HepG2 (cell line): ENCODE results near the gene GIMAP4. TPM values are rescaled to one million over a fixed set of nuclear protein-coding genes. Genes with fewer than 3 reads are reported as not detected.

Experiments
- ATAC-seq: fragments of 200-7000 bp; cut with Tn5 transposase; 3 replicates; pipeline ENCODE4 v1.9.1; 2020; ENCODE audit warnings: mild to moderate bottlenecking, moderate library complexity
- BruUV-seq: library from RNA; stranded (reverse); fragments of 400-500 nt; replicated peaks from 2 replicates; lab custom pipeline; 2021; lab: Mats Ljungman, UMichigan
- CTCF ChIA-PET: fragments of 300-600 bp; formaldehyde crosslinking; extraction: SDS; loops from one replicate; lab custom pipeline; 2021; ENCODE audit warnings: low total read pairs, inconsistent platforms, low intra/inter-chr PET ratio; lab: Yijun Ruan, JAX
- POLR2A ChIA-PET: fragments of 350-600 bp; sonication (Branson Sonifier 250); formaldehyde crosslinking; loops from one replicate; lab custom pipeline; 2020; ENCODE audit warnings: antibody characterized with exemption, inconsistent platforms; lab: Yijun Ruan, JAX
- DNase-seq: peaks from one replicate; pipeline ENCODE4 v3.0.0-alpha.2; 2015; ENCODE audit warnings: low spot score
- FAIRE-seq: peaks from 3 replicates; lab custom pipeline; 2011; peaks lifted over from hg19 to GRCh38; lab: Jason Lieb, UNC
- H2AFZ ChIP-seq: one replicate; pipeline ENCODE4 v1.6.1; 2011; ENCODE audit warnings: low read length, inconsistent platforms
- H3K27ac ChIP-seq: fragments of 300-600 bp; 3 replicates; pipeline ENCODE4 v1.8.0; 2011; ENCODE audit warnings: mixed run types, mild to moderate bottlenecking, mixed read lengths, low read length, inconsistent platforms; ENCODE audit not compliant: insufficient read depth; ENCODE audit errors: extremely low read length
- H3K27me3 ChIP-seq, 2 experiments: fragments of 200-600 bp in 1 of 2; 2 replicates in 1 of 2; 3 replicates in 1 of 2; pipeline versions ENCODE4 v1.6.0 to v1.8.0; 2011; ENCODE audit warnings: low read length in 2 of 2, mild to moderate bottlenecking in 2 of 2, moderate library complexity in 2 of 2, inconsistent platforms in 1 of 2; ENCODE audit not compliant: insufficient read depth in 2 of 2, control insufficient read depth in 1 of 2
- H3K36me3 ChIP-seq, 2 experiments: fragments of 200-600 bp in 1 of 2; replicated peaks in 1 of 2; 2 replicates in 1 of 2; 3 replicates in 1 of 2; pipeline versions ENCODE4 v1.5.1 to v1.8.0; 2011; ENCODE audit warnings: low read length in 2 of 2, inconsistent platforms in 1 of 2; ENCODE audit not compliant: insufficient read depth in 2 of 2, control insufficient read depth in 1 of 2
- H3K4me1 ChIP-seq: 2 replicates; pipeline ENCODE4 v1.5.1; 2012; ENCODE audit warnings: low read length, inconsistent platforms; ENCODE audit not compliant: insufficient read depth
- H3K4me2 ChIP-seq: 2 replicates; pipeline ENCODE4 v1.6.0; 2011; ENCODE audit warnings: low read depth, low read length, inconsistent platforms
- H3K4me3 ChIP-seq, 3 experiments: fragments of 200-600 bp in 1 of 3; sonication (generic), shearing (Covaris generic) in 1 of 3; replicated peaks in 1 of 3; 2 replicates each; pipeline ENCODE4 v1.5.1; 2011 to 2016; ENCODE audit warnings: low read length in 3 of 3, inconsistent platforms in 2 of 3, low read depth in 2 of 3, mild to moderate bottlenecking in 2 of 3, control low read depth in 1 of 3, mixed read lengths in 1 of 3; ENCODE audit not compliant: insufficient read depth in 1 of 3
- H3K79me2 ChIP-seq: one replicate; pipeline ENCODE4 v1.6.1; 2011; ENCODE audit warnings: low read length, inconsistent platforms; ENCODE audit not compliant: insufficient read depth
- H3K9ac ChIP-seq: 2 replicates; pipeline ENCODE4 v1.6.0; 2011; ENCODE audit warnings: mild to moderate bottlenecking, low read depth, low read length, inconsistent platforms; ENCODE audit not compliant: insufficient read depth
- H3K9me3 ChIP-seq: 2 replicates; pipeline ENCODE4 v1.5.1; 2012; ENCODE audit warnings: mild to moderate bottlenecking, low read length
- H4K20me1 ChIP-seq: 2 replicates; pipeline ENCODE4 v1.6.0; 2011; ENCODE audit warnings: inconsistent platforms, mild to moderate bottlenecking, low read length, moderate library complexity; ENCODE audit not compliant: insufficient read depth
- CCAR2 ChIP-seq: fragments of 200-400 bp; formaldehyde crosslinking; optimal IDR thresholded peaks from 2 replicates; pipeline ENCODE3; 2018; ENCODE audit warnings: low read depth, mild to moderate bottlenecking, low read length, moderate library complexity
- PPARG ChIP-seq: conservative IDR thresholded peaks from 2 replicates; pipeline ENCODE4 v1.6.1; 2016; ENCODE audit warnings: missing biosample characterization, missing genetic modification reagents
- ZNF83 ChIP-seq: sonication (generic); formaldehyde crosslinking; IDR thresholded peaks from 2 replicates; pipeline ENCODE4 v1.4.0; 2020; ENCODE audit warnings: missing genetic modification reagents, mild to moderate bottlenecking, borderline replicate concordance
- ZNF850 ChIP-seq: sonication (generic); formaldehyde crosslinking; conservative IDR thresholded peaks from 2 replicates; pipeline ENCODE4 v1.9.0; 2021; ENCODE audit warnings: mild to moderate bottlenecking, missing genetic modification reagents
- WGBS: methylation state at CpG from one replicate; pipeline ENCODE4 v1.1.6; 2017; ENCODE audit warnings: low lambda C conversion rate; 5-methylcytosine and 5-hydroxymethylcytosine counted together
- in situ Hi-C: cut with HindIII; loops from 2 replicates; pipeline ENCODE4 v1.10.0; 2017; ENCODE audit warnings: low pct_unique_long_range_greater_than_20kb; ENCODE audit not compliant: extremely low pct_ligation_motif_present
- intact Hi-C: fragments of 100-400 bp; cut with micrococcal nuclease; formaldehyde crosslinking; loops from one replicate; pipeline ENCODE4 v1.10.0; 2022; ENCODE audit not compliant: unreplicated experiment
- polyA plus RNA-seq, 8 experiments: library from polyadenylated mRNA; depleted of rRNA in 3 of 8; stranded (reverse) in 7 of 8; unstranded in 1 of 8; fragments of >200 nt; fragmentation: Illumina TruSeq in 4 of 8; extraction: Trizol in 4 of 8; gene quantifications; 2 replicates each; pipeline versions ENCODE4 v1.2.1 to v1.2.3, GENCODE V29; 2011 to 2016; ENCODE audit warnings: low read depth in 4 of 8, missing spikeins in 1 of 8, mixed read lengths in 1 of 8; ENCODE audit not compliant: insufficient read depth in 1 of 8
- total RNA-seq, 5 experiments: library from RNA; depleted of rRNA; stranded (reverse); fragments of >200 nt; fragmentation: Illumina TruSeq; extraction: Trizol; gene quantifications; 2 replicates each; pipeline ENCODE4 v1.2.3, GENCODE V29; 2016; ENCODE audit warnings: low read depth in 1 of 5
- TF ChIP-seq, protein P1 (sequence below): IDR thresholded peaks from 2 replicates; pipeline ENCODE4 v1.6.1; 2016
- TF ChIP-seq, protein P2 (sequence below): sonication (generic); formaldehyde crosslinking; IDR thresholded peaks from 2 replicates; pipeline ENCODE4 v1.4.0; 2020; ENCODE audit warnings: missing genetic modification reagents, borderline replicate concordance
- TF ChIP-seq, protein P3 (sequence below): sonication (generic); formaldehyde crosslinking; IDR thresholded peaks from 2 replicates; pipeline ENCODE4 v1.4.0; 2020; ENCODE audit warnings: missing genetic modification reagents, borderline replicate concordance
- TF ChIP-seq, protein P4 (sequence below): sonication (generic); formaldehyde crosslinking; IDR thresholded peaks from 2 replicates; pipeline ENCODE4 v1.5.0; 2020; ENCODE audit warnings: missing genetic modification reagents
- TF ChIP-seq, protein P5 (sequence below): sonication (generic); formaldehyde crosslinking; conservative IDR thresholded peaks from 2 replicates; pipeline ENCODE4 v1.4.0; 2020; ENCODE audit warnings: missing genetic modification reagents
- TF ChIP-seq, protein P6 (sequence below): sonication (generic); formaldehyde crosslinking; IDR thresholded peaks from 2 replicates; pipeline ENCODE4 v1.5.1; 2020; ENCODE audit warnings: mild to moderate bottlenecking, missing genetic modification reagents, borderline replicate concordance
- TF ChIP-seq, protein P7 (sequence below): sonication (generic); formaldehyde crosslinking; IDR thresholded peaks from 2 replicates; pipeline ENCODE4 v1.4.0; 2020; ENCODE audit warnings: mild to moderate bottlenecking, low read depth, missing genetic modification reagents

GIMAP4 gene
- total and polyA plus RNA-seq, 2 of the 13 experiments (the other 11 are each of a cell fraction or from before 2014, with no cell fraction given), result not detected

DNA sequence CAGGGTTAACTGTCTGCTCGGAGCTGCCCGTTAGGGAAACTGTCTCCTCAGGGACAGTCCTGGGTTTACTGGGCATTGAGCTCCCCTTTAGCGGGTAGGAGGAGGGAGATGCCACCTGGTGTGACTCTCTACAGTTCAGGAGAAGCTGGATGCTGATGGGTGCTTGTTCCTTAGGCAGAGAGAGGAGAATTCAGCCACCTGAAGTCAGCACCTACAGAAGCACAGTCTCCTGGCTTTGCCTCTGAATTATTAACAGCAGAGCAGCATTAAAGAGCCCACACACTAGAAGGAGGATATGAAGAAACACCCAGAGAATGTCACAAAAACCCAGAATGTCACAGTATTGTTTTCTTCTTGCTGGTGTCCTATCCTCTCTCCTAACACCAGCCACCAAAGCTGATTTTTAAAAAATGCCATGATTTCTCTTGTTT lies 696 bp downstream of the GIMAP4 start:
- FAIRE-seq, result no peak
- H3K9ac ChIP-seq, result no peak overlapping the region
- no TSS peak for BruUV-seq
- TF ChIP-seq ZNF850 (CRISPR knock-in tag) (no peak), CCAR2 (no peak), PPARG (CRISPR knock-in tag) (no peak), ZNF83 (CRISPR knock-in tag) (no peak)
- TF ChIP-seq, protein P1, sequence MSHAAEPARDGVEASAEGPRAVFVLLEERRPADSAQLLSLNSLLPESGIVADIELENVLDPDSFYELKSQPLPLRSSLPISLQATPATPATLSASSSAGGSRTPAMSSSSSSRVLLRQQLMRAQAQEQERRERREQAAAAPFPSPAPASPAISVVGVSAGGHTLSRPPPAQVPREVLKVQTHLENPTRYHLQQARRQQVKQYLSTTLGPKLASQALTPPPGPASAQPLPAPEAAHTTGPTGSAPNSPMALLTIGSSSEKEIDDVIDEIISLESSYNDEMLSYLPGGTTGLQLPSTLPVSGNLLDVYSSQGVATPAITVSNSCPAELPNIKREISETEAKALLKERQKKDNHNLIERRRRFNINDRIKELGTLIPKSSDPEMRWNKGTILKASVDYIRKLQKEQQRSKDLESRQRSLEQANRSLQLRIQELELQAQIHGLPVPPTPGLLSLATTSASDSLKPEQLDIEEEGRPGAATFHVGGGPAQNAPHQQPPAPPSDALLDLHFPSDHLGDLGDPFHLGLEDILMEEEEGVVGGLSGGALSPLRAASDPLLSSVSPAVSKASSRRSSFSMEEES, result no peak
- TF ChIP-seq, protein P2, sequence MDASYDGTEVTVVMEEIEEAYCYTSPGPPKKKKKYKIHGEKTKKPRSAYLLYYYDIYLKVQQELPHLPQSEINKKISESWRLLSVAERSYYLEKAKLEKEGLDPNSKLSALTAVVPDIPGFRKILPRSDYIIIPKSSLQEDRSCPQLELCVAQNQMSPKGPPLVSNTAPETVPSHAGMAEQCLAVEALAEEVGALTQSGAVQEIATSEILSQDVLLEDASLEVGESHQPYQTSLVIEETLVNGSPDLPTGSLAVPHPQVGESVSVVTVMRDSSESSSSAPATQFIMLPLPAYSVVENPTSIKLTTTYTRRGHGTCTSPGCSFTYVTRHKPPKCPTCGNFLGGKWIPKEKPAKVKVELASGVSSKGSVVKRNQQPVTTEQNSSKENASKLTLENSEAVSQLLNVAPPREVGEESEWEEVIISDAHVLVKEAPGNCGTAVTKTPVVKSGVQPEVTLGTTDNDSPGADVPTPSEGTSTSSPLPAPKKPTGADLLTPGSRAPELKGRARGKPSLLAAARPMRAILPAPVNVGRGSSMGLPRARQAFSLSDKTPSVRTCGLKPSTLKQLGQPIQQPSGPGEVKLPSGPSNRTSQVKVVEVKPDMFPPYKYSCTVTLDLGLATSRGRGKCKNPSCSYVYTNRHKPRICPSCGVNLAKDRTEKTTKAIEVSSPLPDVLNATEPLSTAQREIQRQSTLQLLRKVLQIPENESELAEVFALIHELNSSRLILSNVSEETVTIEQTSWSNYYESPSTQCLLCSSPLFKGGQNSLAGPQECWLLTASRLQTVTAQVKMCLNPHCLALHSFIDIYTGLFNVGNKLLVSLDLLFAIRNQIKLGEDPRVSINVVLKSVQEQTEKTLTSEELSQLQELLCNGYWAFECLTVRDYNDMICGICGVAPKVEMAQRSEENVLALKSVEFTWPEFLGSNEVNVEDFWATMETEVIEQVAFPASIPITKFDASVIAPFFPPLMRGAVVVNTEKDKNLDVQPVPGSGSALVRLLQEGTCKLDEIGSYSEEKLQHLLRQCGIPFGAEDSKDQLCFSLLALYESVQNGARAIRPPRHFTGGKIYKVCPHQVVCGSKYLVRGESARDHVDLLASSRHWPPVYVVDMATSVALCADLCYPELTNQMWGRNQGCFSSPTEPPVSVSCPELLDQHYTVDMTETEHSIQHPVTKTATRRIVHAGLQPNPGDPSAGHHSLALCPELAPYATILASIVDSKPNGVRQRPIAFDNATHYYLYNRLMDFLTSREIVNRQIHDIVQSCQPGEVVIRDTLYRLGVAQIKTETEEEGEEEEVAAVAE, result no peak
- TF ChIP-seq, protein P3, sequence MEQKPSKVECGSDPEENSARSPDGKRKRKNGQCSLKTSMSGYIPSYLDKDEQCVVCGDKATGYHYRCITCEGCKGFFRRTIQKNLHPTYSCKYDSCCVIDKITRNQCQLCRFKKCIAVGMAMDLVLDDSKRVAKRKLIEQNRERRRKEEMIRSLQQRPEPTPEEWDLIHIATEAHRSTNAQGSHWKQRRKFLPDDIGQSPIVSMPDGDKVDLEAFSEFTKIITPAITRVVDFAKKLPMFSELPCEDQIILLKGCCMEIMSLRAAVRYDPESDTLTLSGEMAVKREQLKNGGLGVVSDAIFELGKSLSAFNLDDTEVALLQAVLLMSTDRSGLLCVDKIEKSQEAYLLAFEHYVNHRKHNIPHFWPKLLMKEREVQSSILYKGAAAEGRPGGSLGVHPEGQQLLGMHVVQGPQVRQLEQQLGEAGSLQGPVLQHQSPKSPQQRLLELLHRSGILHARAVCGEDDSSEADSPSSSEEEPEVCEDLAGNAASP, result no peak
- TF ChIP-seq, protein P4, sequence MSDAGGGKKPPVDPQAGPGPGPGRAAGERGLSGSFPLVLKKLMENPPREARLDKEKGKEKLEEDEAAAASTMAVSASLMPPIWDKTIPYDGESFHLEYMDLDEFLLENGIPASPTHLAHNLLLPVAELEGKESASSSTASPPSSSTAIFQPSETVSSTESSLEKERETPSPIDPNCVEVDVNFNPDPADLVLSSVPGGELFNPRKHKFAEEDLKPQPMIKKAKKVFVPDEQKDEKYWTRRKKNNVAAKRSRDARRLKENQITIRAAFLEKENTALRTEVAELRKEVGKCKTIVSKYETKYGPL (CRISPR knock-in tag), result no peak
- TF ChIP-seq, protein P5, sequence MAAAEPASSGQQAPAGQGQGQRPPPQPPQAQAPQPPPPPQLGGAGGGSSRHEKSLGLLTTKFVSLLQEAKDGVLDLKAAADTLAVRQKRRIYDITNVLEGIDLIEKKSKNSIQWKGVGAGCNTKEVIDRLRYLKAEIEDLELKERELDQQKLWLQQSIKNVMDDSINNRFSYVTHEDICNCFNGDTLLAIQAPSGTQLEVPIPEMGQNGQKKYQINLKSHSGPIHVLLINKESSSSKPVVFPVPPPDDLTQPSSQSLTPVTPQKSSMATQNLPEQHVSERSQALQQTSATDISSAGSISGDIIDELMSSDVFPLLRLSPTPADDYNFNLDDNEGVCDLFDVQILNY (CRISPR knock-in tag), result no peak
- TF ChIP-seq, protein P6, sequence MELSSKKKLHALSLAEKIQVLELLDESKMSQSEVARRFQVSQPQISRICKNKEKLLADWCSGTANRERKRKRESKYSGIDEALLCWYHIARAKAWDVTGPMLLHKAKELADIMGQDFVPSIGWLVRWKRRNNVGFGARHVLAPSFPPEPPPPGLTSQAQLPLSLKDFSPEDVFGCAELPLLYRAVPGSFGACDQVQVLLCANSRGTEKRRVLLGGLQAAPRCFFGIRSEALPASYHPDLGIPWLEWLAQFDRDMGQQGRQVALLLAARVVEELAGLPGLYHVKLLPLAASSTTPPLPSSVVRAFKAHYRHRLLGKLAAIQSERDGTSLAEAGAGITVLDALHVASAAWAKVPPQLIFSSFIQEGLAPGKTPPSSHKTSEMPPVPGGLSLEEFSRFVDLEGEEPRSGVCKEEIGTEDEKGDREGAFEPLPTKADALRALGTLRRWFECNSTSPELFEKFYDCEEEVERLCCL, result no peak
- TF ChIP-seq, protein P7, sequence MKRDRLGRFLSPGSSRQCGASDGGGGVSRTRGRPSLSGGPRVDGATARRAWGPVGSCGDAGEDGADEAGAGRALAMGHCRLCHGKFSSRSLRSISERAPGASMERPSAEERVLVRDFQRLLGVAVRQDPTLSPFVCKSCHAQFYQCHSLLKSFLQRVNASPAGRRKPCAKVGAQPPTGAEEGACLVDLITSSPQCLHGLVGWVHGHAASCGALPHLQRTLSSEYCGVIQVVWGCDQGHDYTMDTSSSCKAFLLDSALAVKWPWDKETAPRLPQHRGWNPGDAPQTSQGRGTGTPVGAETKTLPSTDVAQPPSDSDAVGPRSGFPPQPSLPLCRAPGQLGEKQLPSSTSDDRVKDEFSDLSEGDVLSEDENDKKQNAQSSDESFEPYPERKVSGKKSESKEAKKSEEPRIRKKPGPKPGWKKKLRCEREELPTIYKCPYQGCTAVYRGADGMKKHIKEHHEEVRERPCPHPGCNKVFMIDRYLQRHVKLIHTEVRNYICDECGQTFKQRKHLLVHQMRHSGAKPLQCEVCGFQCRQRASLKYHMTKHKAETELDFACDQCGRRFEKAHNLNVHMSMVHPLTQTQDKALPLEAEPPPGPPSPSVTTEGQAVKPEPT (CRISPR knock-in tag), result no peak

More for the DNA sequence above, 696 bp downstream of the GIMAP4 start:
- in situ Hi-C loops (no loop called here), intact Hi-C loops (no loop called here)
- POLR2A ChIA-PET, result no interaction called here
- Histone ChIP-seq H2AFZ (no peak overlapping the region), H3K4me1 (no peaks in the 10 kb centered on the region), H3K27me3 (peaks cover 0 to 12% of the 10 kb centered on the region in 2 experiments; a peak in 1 of 5 replicates), H3K4me2 (no peak overlapping the region), H3K36me3 (no peaks in the 10 kb centered on the region), H3K4me3 (no peak overlapping the region), H3K79me2 (no peaks in the 10 kb centered on the region), H3K27ac (no peak overlapping the region), H4K20me1 (no peaks in the 10 kb centered on the region), H3K9me3 (no peaks in the 10 kb centered on the region)
- DNase-seq (no peak), ATAC-seq (no peak)
- CTCF ChIA-PET, result no interaction called here
- 10% methylated on average over 3 of the region's 3 CpGs for WGBS
